ENCODE measurements around the gene PELI1.
A peak's percentile ranks its signal among the peaks of the same experiment; 100 is the strongest.

Gene PELI1

GRCh38 chr2:64141674-64142405 is 2.4 kb downstream of the PELI1 start:
- H3K4me3 ChIP-seq (ENCODE audit: low read length), result no peak overlapping the region
- no peak for TF ChIP-seq CTCF (conservative IDR thresholded peaks at IDR 0.05; ENCODE audit: low read length)
- peak; percentile 57 for DNase-seq (ENCODE audit: low read depth)

DNA sequence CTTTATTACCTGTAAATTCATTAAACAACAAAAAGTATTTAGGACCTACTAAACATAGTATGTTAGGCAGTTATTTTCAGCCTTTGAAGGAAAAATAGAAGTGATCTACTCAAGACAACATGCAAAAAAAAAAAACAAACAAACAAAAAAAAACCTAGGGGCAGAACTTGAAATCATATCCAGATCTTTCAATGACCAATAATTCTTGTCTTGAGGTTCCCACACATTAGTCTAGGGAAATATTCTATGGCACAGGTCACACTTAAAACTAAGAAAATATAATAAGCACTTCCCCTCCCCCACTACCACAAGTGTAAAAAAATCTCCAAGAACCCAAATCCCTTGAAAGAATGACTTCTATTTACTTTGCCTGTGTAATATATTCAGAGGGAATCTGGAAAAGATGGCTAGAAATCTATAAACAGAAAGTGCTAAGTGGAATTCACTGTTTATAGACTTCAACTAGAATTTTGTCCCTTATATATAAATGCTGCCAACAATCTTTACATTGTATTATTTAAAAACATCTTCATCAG is 3.5 kb downstream of the PELI1 start:
- no peak for TF ChIP-seq CTCF (conservative IDR thresholded peaks at IDR 0.05; ENCODE audit: low read length)
- no peak for DNase-seq (ENCODE audit: low read depth)
- H3K4me3 ChIP-seq (ENCODE audit: low read length), result no peak overlapping the region

DNA sequence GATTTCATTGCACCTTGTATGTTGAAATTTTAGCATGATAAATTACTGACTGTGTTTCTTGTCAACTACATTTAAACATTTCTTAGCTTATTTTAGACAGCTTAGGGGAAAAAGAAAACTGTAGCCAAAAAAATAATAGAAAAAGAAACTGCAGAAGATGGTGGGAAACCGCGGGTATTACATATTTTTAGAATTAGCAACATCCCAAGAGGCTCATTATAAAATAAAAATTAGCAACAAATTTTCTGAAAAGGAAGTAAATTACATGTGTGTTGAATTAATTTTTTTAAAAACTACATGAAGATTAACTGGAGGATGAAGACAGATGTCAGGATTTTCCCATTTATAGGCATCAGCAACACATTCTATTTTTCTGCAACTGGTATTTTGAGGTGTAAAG is 4.3 kb downstream of the PELI1 start:
- no peak overlapping the region for H3K4me3 ChIP-seq (ENCODE audit: low read length)
- peak; percentile 34 for DNase-seq (ENCODE audit: low read depth)
- no peak for TF ChIP-seq CTCF (conservative IDR thresholded peaks at IDR 0.05; ENCODE audit: low read length)

GRCh38 chr2:64137996-64138395 is 6.2 kb downstream of the PELI1 start:
- no peak for TF ChIP-seq CTCF (conservative IDR thresholded peaks at IDR 0.05; ENCODE audit: low read length)
- H3K4me3 ChIP-seq (ENCODE audit: low read length), result no peak overlapping the region
- DNase-seq (ENCODE audit: low read depth), result no peak

DNA sequence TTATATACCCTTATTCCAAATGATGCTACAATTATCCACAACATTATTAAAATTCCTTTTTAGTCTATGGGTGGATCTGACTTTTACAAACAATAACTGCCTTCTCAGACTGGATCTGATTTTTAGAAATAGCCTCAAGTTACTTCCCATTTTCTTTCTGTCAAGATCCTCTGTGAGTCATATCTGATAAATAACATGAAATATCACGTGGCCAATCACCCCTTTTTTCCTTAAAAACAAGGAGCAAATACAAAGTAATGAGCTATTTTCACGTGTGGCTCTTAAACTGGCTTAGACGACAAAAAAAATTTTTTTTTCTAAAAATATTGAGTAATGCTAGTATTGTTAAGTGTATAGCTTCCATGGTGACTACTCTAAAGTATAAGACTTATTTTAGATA is 6.7 kb downstream of the PELI1 start:
- no peak overlapping the region for H3K4me3 ChIP-seq (ENCODE audit: low read length)
- no peak for TF ChIP-seq CTCF (conservative IDR thresholded peaks at IDR 0.05; ENCODE audit: low read length)
- DNase-seq (ENCODE audit: low read depth), result no peak

GRCh38 chr2:64135421-64135820 is 8.8 kb downstream of the PELI1 start:
- no peak for TF ChIP-seq CTCF (conservative IDR thresholded peaks at IDR 0.05; ENCODE audit: low read length)
- no peak for DNase-seq (ENCODE audit: low read depth)
- no peak overlapping the region for H3K4me3 ChIP-seq (ENCODE audit: low read length)

DNA sequence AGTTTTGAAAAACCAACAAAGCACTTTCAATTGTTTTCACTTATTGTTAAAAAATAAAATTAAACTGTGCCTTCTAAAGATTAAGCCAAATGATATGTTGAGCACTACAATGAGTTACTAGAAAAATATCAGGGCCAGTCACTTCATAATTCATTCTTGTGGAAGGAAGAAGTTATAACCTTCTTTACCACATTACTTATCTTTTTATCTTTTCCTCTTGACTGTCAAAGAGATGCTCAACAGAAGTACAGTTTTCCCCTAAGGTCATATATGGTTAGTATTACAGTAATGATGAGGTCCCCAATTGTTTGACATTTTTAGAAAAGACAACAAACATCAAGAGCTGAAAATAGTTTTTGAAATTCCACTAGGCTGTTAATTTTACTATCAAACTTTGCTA is 9.4 kb downstream of the PELI1 start:
- no peak overlapping the region for H3K4me3 ChIP-seq (ENCODE audit: low read length)
- no peak for TF ChIP-seq CTCF (conservative IDR thresholded peaks at IDR 0.05; ENCODE audit: low read length)
- no peak for DNase-seq (ENCODE audit: low read depth)

Measured in AG10803 (cell line).